ENCODE data around the gene DNASE1. TPM values are rescaled to one million over a fixed set of nuclear protein-coding genes. Genes with fewer than 3 reads are reported as not detected.

DNASE1 gene
- total RNA-seq, 3 donors from 2014 or later (not counting 1 experiment from before 2014, with no cell fraction given): 29.9 to 47.8 (median 34.9) TPM

- H3K36me3 Mint-ChIP-seq: no peaks in the 10 kb centered on the region
- Histone ChIP-seq H3K9me3 (ENCODE audit: control insufficient read depth, insufficient read depth, low read length) (no peaks in the 10 kb centered on the region), H3K4me1 (ENCODE audit: control insufficient read depth, insufficient read depth, low read length) (peaks cover 34% of the 10 kb centered on the region), H3K27ac (ENCODE audit: low read length) (no peak overlapping the region), H3K4me3 (ENCODE audit: low read length) (no peak overlapping the region), H3K27me3 (ENCODE audit: control insufficient read depth, insufficient read depth, low read length) (no peaks in the 10 kb centered on the region), H3K36me3 (ENCODE audit: control insufficient read depth, insufficient read depth, low read length) (no peaks in the 10 kb centered on the region)
- H3K4me1 Mint-ChIP-seq: peaks cover 18 to 28% of the 10 kb centered on the region in 2 donors
- intact Hi-C loops (cut with micrococcal nuclease): no loop called here
- no peak for ATAC-seq
- H3K4me3 Mint-ChIP-seq: no peak overlapping the region
- no peak overlapping the region for H3K27ac Mint-ChIP-seq
- DNase-seq: no peak
- H3K9me3 Mint-ChIP-seq: no peaks in the 10 kb centered on the region
- no peak for TF ChIP-seq CTCF (IDR thresholded peaks at IDR 0.05)
- WGBS (ENCODE audit: insufficient coverage): 97% methylated on average over 11 of the region's 11 CpGs
- no peaks in the 10 kb centered on the region for H3K27me3 Mint-ChIP-seq (ENCODE audit: low read depth in 2 of 2)
These were observed 16.9 kb downstream of the DNASE1 start for GRCh38 chr16:3671424-3671823.

- no peak overlapping the region for H3K4me3 Mint-ChIP-seq
- Histone ChIP-seq H3K36me3 (ENCODE audit: control insufficient read depth, insufficient read depth, low read length) (peaks cover 4% of the 10 kb centered on the region), H3K4me1 (ENCODE audit: control insufficient read depth, insufficient read depth, low read length) (peaks cover 34% of the 10 kb centered on the region), H3K27ac (ENCODE audit: low read length) (no peak overlapping the region), H3K4me3 (ENCODE audit: low read length) (no peak overlapping the region), H3K9me3 (ENCODE audit: control insufficient read depth, insufficient read depth, low read length) (no peaks in the 10 kb centered on the region), H3K27me3 (ENCODE audit: control insufficient read depth, insufficient read depth, low read length) (no peaks in the 10 kb centered on the region)
- 97% methylated on average over 26 of the region's 26 CpGs for WGBS (ENCODE audit: insufficient coverage)
- no peak for TF ChIP-seq CTCF (IDR thresholded peaks at IDR 0.05)
- no peak overlapping the region for H3K27ac Mint-ChIP-seq
- no peak for DNase-seq
- no peaks in the 10 kb centered on the region for H3K9me3 Mint-ChIP-seq
- H3K36me3 Mint-ChIP-seq: no peaks in the 10 kb centered on the region
- no peaks in the 10 kb centered on the region for H3K27me3 Mint-ChIP-seq (ENCODE audit: low read depth in 2 of 2)
- H3K4me1 Mint-ChIP-seq: peaks cover 18 to 28% of the 10 kb centered on the region in 2 donors
- intact Hi-C loops (cut with micrococcal nuclease): no loop called here
- no peak for ATAC-seq
These were observed 18.1 kb downstream of the DNASE1 start for GRCh38 chr16:3672571-3673041.

- Mint-ChIP-seq H3K27ac (no peak overlapping the region), H3K4me1 (peaks cover 18 to 28% of the 10 kb centered on the region in 2 donors), H3K36me3 (no peaks in the 10 kb centered on the region), H3K9me3 (no peaks in the 10 kb centered on the region), H3K4me3 (no peak overlapping the region), H3K27me3 (ENCODE audit: low read depth in 2 of 2) (no peaks in the 10 kb centered on the region)
- 97% methylated on average over 18 of the region's 18 CpGs for WGBS (ENCODE audit: insufficient coverage)
- Histone ChIP-seq H3K27ac (ENCODE audit: low read length) (no peak overlapping the region), H3K36me3 (ENCODE audit: control insufficient read depth, insufficient read depth, low read length) (peaks cover 8% of the 10 kb centered on the region), H3K4me1 (ENCODE audit: control insufficient read depth, insufficient read depth, low read length) (peaks cover 31% of the 10 kb centered on the region), H3K4me3 (ENCODE audit: low read length) (no peak overlapping the region), H3K9me3 (ENCODE audit: control insufficient read depth, insufficient read depth, low read length) (no peaks in the 10 kb centered on the region), H3K27me3 (ENCODE audit: control insufficient read depth, insufficient read depth, low read length) (no peaks in the 10 kb centered on the region)
- intact Hi-C loops (cut with micrococcal nuclease): no loop called here
- no peak for TF ChIP-seq CTCF (IDR thresholded peaks at IDR 0.05)
- DNase-seq (no peak), ATAC-seq (no peak)
These were observed 18.7 kb downstream of the DNASE1 start for GRCh38 chr16:3673201-3673600.

GRCh38 chr16:3673676-3674377, 19.3 kb downstream of the DNASE1 start:
- Histone ChIP-seq H3K27me3 (ENCODE audit: control insufficient read depth, insufficient read depth, low read length) (no peaks in the 10 kb centered on the region), H3K4me3 (ENCODE audit: low read length) (no peak overlapping the region), H3K27ac (ENCODE audit: low read length) (no peak overlapping the region), H3K4me1 (ENCODE audit: control insufficient read depth, insufficient read depth, low read length) (peaks cover 25% of the 10 kb centered on the region), H3K36me3 (ENCODE audit: control insufficient read depth, insufficient read depth, low read length) (peaks cover 8% of the 10 kb centered on the region), H3K9me3 (ENCODE audit: control insufficient read depth, insufficient read depth, low read length) (no peaks in the 10 kb centered on the region)
- no peak for TF ChIP-seq CTCF (IDR thresholded peaks at IDR 0.05)
- DNase-seq (no peak), ATAC-seq (no peak)
- no peak overlapping the region for H3K27ac Mint-ChIP-seq
- no peaks in the 10 kb centered on the region for H3K36me3 Mint-ChIP-seq
- H3K4me3 Mint-ChIP-seq: no peak overlapping the region
- no peaks in the 10 kb centered on the region for H3K9me3 Mint-ChIP-seq
- no peaks in the 10 kb centered on the region for H3K27me3 Mint-ChIP-seq (ENCODE audit: low read depth in 2 of 2)
- WGBS (ENCODE audit: insufficient coverage): 91% methylated on average over 13 of the region's 13 CpGs
- intact Hi-C loops (cut with micrococcal nuclease): no loop called here
- peaks cover 14 to 26% of the 10 kb centered on the region in 2 donors for H3K4me1 Mint-ChIP-seq

Data from natural killer cell (primary cell).